NCI-H2196 treated with DMSO at 0.1 percent for 48 hours (cell line): ENCODE data around the gene SRCIN1.
A peak's percentile ranks its signal among the peaks of the same experiment; 100 is the strongest.
"Not testable (repeated sequence)": the region's sequence is repeated elsewhere in the genome, so short reads cannot be mapped to it uniquely, and the experiment has no call there.

Experiments
- DNase-seq: peaks from one replicate; lab custom pipeline; 2025; ENCODE audit not compliant: unreplicated experiment; lab: John Stamatoyannopoulos, UW

Gene SRCIN1

GRCh38 chr17:38511150-38512108 lies 94.3 kb downstream of the SRCIN1 start:
- no peak for DNase-seq

GRCh38 chr17:38510421-38511149 lies 95.2 kb downstream of the SRCIN1 start:
- no peak for DNase-seq

GRCh38 chr17:38509772-38510420 lies 95.9 kb downstream of the SRCIN1 start:
- DNase-seq: no peak

GRCh38 chr17:38508954-38509771 lies 96.6 kb downstream of the SRCIN1 start:
- no peak for DNase-seq

GRCh38 chr17:38508570-38508950 lies 97.2 kb downstream of the SRCIN1 start:
- DNase-seq: no peak

GRCh38 chr17:38507921-38508569 lies 97.7 kb downstream of the SRCIN1 start:
- no peak for DNase-seq

GRCh38 chr17:38507436-38507835 lies 98.3 kb downstream of the SRCIN1 start:
- DNase-seq: no peak

GRCh38 chr17:38504216-38504615 lies 101.5 kb downstream of the SRCIN1 start:
- DNase-seq: no peak

GRCh38 chr17:38503286-38503913 lies 102.4 kb downstream of the SRCIN1 start:
- DNase-seq: not testable (repeated sequence)

- DNase-seq: not testable (repeated sequence)
Measured at GRCh38 chr17:38501718-38502117, 104.0 kb downstream of the SRCIN1 start.

GRCh38 chr17:38499230-38499629 lies 106.5 kb downstream of the SRCIN1 start:
- DNase-seq: not testable (repeated sequence)

GRCh38 chr17:38498353-38498752 lies 107.4 kb downstream of the SRCIN1 start:
- no peak for DNase-seq

GRCh38 chr17:38497656-38498055 lies 108.1 kb downstream of the SRCIN1 start:
- not testable (repeated sequence) for DNase-seq

GRCh38 chr17:38494152-38494551 lies 111.6 kb downstream of the SRCIN1 start:
- DNase-seq: not testable (repeated sequence)

- peak; percentile 29 for DNase-seq
Measured at GRCh38 chr17:38492067-38493040, 113.4 kb downstream of the SRCIN1 start.

GRCh38 chr17:38491346-38492066 lies 114.2 kb downstream of the SRCIN1 start:
- DNase-seq: not testable (repeated sequence)

- DNase-seq: not testable (repeated sequence)
Measured at GRCh38 chr17:38489774-38490173, 116.0 kb downstream of the SRCIN1 start.
